PC-3 (cell line): ENCODE measurements around the gene RSU1.

ENCODE experiments used
- EZH2 ChIP-seq: fragments of 300-600 bp; sonication (generic); IDR thresholded peaks from one replicate; pipeline ENCODE4 v1.6.1; 2017; ENCODE audit warnings: antibody characterized with exemption, mild to moderate bottlenecking, low read length; ENCODE audit not compliant: unreplicated experiment
- TF ChIP-seq, protein P1 (sequence below): fragments of 300-600 bp; sonication (generic); conservative IDR thresholded peaks from 2 replicates; pipeline ENCODE4 v1.5.1; 2017; ENCODE audit warnings: antibody characterized with exemption, low read depth, mild to moderate bottlenecking, low read length

DNA sequence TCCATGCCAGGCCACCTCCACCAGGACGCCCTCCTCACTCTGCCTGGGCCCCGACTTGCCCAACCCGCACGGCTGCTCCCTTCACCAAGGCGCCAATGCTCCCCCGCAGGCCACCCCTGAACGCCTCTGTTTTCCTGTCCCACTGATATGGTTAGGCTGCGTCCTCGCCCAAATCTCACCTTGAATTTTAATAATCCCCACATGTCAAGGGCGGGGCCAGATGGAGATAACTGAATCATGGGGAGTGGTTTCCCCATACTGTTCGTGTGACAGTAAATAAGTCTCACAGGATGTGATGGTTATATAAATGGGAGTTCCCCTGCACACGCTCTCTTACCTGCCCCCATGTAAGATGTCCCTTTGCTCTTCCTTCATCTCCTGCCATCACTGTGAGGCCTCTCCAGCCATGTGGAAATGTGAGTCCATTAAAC lies 29.8 kb downstream of the RSU1 start:
- TF ChIP-seq, protein P1, sequence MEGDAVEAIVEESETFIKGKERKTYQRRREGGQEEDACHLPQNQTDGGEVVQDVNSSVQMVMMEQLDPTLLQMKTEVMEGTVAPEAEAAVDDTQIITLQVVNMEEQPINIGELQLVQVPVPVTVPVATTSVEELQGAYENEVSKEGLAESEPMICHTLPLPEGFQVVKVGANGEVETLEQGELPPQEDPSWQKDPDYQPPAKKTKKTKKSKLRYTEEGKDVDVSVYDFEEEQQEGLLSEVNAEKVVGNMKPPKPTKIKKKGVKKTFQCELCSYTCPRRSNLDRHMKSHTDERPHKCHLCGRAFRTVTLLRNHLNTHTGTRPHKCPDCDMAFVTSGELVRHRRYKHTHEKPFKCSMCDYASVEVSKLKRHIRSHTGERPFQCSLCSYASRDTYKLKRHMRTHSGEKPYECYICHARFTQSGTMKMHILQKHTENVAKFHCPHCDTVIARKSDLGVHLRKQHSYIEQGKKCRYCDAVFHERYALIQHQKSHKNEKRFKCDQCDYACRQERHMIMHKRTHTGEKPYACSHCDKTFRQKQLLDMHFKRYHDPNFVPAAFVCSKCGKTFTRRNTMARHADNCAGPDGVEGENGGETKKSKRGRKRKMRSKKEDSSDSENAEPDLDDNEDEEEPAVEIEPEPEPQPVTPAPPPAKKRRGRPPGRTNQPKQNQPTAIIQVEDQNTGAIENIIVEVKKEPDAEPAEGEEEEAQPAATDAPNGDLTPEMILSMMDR, result no peak
- TF ChIP-seq EZH2, result no peak
